Endothelial cell (in vitro differentiated cells): ENCODE data around the gene CALHM1. TPM values are rescaled to one million over a fixed set of nuclear protein-coding genes. Genes with fewer than 3 reads are reported as not detected.

Experiments used
- DNase-seq: peaks from one replicate; pipeline ENCODE4 v3.0.0; 2021; ENCODE audit warnings: low spot score
- H3K27ac Mint-ChIP-seq: one replicate; pipeline ENCODE4 v1.8.0; 2021; ENCODE audit warnings: mixed read lengths, inconsistent platforms; ENCODE audit not compliant: unreplicated experiment
- H3K27me3 Mint-ChIP-seq: one replicate; pipeline ENCODE4 v1.8.0; 2021; ENCODE audit warnings: mild to moderate bottlenecking, moderate library complexity, mixed read lengths, inconsistent platforms; ENCODE audit not compliant: unreplicated experiment
- H3K36me3 Mint-ChIP-seq: one replicate; pipeline ENCODE4 v1.8.0; 2021; ENCODE audit warnings: mild to moderate bottlenecking, low read depth, mixed read lengths, inconsistent platforms; ENCODE audit not compliant: unreplicated experiment
- H3K4me1 Mint-ChIP-seq: one replicate; pipeline ENCODE4 v1.8.0; 2021; ENCODE audit warnings: mild to moderate bottlenecking, mixed read lengths, inconsistent platforms; ENCODE audit not compliant: unreplicated experiment
- H3K4me3 Mint-ChIP-seq: one replicate; pipeline ENCODE4 v1.8.0; 2021; ENCODE audit warnings: mild to moderate bottlenecking, mixed read lengths, inconsistent platforms; ENCODE audit not compliant: unreplicated experiment
- H3K9me3 Mint-ChIP-seq: one replicate; pipeline ENCODE4 v1.8.0; 2021; ENCODE audit warnings: mixed read lengths, inconsistent platforms; ENCODE audit not compliant: unreplicated experiment
- total RNA-seq: library from RNA; stranded (reverse); fragmentation: NEBNext Ultra II Directional; extraction: Animal tissue kit (Norgen Biotek cat#: 25700); gene quantifications from one replicate; pipeline ENCODE4 v1.2.1, GENCODE V29; 2021; ENCODE audit not compliant: unreplicated experiment
- TF ChIP-seq, protein P1 (sequence below): fragments of 200-600 bp; sonication (generic); IDR thresholded peaks from one replicate; pipeline ENCODE4 v1.5.0; 2021; ENCODE audit warnings: antibody characterized with exemption; ENCODE audit not compliant: unreplicated experiment

CALHM1 gene
- total RNA-seq, 1 donor from 2014 or later = not detected

DNA sequence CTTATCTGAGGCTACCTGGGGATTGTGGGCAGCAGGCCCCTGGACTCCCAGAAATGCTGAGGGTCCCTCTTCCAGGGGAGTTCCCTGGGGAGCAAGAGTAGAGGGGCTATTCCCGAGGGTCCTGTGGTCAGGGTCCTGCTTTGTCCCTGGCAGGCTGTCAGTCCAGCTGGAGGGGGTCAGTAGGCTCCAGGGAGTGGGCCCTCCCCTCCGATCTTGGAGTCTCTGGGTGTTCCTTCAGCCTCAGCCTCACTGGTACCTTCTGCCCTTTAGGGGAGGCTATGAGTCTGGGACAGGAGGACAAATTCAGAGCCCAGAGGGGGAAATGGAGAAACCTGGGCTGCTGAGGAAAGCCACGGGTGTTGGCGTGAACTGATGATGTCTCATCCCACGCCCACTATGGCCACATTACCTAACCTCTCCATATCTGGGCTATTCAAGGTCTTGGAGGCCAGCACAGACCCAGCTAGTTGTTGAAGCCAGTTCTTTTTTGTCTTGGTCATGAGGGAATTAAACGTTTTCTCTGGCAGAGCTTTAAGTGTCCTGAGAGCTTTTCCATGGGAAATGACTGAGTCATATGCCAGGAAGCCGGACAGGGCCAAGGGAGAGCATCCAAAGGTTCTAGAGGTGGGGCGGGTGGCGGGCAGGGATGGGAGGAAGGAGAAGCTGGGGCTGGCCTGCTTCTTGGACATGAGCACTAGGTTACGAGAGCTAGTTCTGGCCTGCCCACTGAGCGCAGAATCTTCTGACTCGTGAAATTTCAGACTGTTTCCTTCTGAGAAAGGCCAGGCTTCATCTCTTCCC is 12.7 kb downstream of the CALHM1 start:
- peaks cover 13% of the 10 kb centered on the region for H3K4me1 Mint-ChIP-seq
- peaks cover 14% of the 10 kb centered on the region for H3K27me3 Mint-ChIP-seq
- TF ChIP-seq, protein P1, sequence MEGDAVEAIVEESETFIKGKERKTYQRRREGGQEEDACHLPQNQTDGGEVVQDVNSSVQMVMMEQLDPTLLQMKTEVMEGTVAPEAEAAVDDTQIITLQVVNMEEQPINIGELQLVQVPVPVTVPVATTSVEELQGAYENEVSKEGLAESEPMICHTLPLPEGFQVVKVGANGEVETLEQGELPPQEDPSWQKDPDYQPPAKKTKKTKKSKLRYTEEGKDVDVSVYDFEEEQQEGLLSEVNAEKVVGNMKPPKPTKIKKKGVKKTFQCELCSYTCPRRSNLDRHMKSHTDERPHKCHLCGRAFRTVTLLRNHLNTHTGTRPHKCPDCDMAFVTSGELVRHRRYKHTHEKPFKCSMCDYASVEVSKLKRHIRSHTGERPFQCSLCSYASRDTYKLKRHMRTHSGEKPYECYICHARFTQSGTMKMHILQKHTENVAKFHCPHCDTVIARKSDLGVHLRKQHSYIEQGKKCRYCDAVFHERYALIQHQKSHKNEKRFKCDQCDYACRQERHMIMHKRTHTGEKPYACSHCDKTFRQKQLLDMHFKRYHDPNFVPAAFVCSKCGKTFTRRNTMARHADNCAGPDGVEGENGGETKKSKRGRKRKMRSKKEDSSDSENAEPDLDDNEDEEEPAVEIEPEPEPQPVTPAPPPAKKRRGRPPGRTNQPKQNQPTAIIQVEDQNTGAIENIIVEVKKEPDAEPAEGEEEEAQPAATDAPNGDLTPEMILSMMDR = no peak
- no peak for DNase-seq
- no peaks in the 10 kb centered on the region for H3K9me3 Mint-ChIP-seq
- H3K27ac Mint-ChIP-seq = no peak overlapping the region
- H3K4me3 Mint-ChIP-seq = peak overlapping the region; percentile 42
- H3K36me3 Mint-ChIP-seq = peaks cover 55% of the 10 kb centered on the region

DNA sequence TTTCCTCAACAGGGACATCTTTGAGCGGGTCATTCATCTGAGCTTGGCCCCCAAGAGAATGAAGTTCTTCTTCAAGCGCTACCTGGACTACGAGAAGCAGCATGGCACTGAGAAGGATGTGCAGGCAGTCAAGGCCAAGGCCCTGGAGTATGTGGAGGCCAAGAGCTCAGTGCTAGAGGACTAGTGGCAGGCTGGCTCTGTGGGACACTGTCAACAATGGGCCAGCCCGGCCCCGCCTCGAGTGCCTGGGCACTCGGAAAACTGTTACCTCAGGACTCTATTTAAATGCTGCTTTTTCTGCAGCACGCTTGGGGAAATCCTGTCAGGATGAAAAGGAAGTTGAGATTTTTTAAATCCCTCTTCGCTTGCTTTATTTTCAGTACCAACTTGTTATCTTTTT is 13.3 kb downstream of the CALHM1 start:
- no peak overlapping the region for H3K27ac Mint-ChIP-seq
- TF ChIP-seq, protein P1 = no peak
- peaks cover 56% of the 10 kb centered on the region for H3K36me3 Mint-ChIP-seq
- no peaks in the 10 kb centered on the region for H3K9me3 Mint-ChIP-seq
- DNase-seq = no peak
- no peak overlapping the region for H3K4me3 Mint-ChIP-seq
- H3K27me3 Mint-ChIP-seq = peaks cover 14% of the 10 kb centered on the region
- H3K4me1 Mint-ChIP-seq = peaks cover 8% of the 10 kb centered on the region

DNA sequence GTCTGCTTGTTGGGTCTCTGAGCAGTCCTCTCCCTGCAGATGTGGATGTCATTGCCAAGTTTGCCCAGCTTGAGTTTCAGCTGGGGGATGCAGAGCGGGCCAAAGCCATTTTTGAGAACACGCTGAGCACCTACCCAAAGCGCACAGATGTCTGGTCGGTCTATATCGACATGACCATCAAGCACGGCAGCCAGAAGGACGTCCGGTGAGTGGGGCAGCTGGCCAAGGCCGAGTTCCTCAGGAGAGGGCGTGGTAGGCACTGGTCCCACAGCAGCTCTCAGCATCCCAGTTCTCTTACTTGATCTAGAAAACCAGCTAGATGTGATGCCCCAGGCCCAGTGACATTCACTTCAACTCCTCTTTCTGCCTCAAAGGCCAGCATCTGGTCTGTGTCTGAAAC is 14.2 kb downstream of the CALHM1 start:
- H3K36me3 Mint-ChIP-seq = peaks cover 64% of the 10 kb centered on the region
- H3K27me3 Mint-ChIP-seq = peaks cover 11% of the 10 kb centered on the region
- DNase-seq = no peak
- peaks cover 3% of the 10 kb centered on the region for H3K4me1 Mint-ChIP-seq
- H3K9me3 Mint-ChIP-seq = no peaks in the 10 kb centered on the region
- H3K27ac Mint-ChIP-seq = no peak overlapping the region
- H3K4me3 Mint-ChIP-seq = no peak overlapping the region
- TF ChIP-seq, protein P1 = no peak

DNA sequence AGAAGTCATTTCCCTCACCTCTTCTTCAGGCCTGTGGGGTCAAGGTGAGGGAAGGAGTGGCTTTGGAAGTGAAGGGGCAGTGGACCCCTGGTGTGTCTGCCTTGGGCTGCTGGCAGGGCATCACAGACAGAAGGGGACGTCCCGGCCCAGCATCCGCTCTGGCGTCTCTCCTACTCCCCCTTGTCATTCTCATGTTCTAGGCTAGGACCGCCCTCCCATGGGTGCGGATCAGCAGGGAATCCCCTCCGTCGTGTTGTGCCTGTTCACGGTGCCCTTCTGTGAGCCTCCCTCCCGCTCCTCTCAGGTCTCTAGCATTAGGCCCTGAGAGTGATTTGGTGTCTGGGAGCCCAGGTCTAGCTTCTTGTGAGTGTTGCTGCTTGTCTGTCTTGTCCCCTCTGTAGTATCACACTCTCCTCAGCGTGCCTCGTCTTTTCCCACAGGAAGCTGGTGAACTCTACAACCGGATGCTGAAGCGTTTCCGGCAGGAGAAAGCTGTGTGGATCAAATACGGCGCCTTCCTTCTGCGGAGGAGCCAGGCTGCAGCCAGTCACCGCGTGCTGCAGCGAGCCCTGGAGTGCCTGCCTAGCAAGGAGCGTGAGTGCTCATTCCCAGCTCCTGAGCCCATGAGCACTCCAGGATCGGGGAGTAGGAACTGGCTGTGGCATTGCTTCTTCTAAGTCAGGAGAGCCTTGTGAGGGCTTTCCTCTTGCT is 15.1 kb downstream of the CALHM1 start:
- no peak overlapping the region for H3K4me3 Mint-ChIP-seq
- H3K36me3 Mint-ChIP-seq = peaks cover 63% of the 10 kb centered on the region
- no peaks in the 10 kb centered on the region for H3K9me3 Mint-ChIP-seq
- H3K27ac Mint-ChIP-seq = peak overlapping the region; percentile 70
- TF ChIP-seq, protein P1 = no peak
- no peak for DNase-seq
- peaks cover 6% of the 10 kb centered on the region for H3K27me3 Mint-ChIP-seq
- H3K4me1 Mint-ChIP-seq = peaks cover under 1% of the 10 kb centered on the region

DNA sequence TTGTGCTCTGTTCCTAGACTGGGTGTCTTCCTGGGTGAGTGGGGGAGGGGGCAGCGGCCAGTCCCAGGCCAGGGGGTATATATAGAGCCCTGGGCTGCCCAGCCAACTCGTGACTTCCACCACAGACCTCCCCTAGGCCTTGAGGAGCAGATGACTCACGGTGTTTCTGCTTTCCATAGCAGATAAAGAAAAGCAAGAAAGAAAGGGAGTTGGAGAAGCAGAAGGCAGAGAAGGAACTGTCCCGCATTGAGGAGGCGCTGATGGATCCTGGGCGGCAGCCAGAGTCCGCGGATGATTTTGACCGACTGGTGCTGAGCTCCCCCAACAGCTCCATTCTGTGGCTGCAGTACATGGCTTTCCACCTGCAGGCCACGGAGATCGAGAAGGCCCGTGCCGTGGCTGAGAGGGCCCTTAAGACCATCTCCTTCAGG is 16.7 kb downstream of the CALHM1 start:
- Mint-ChIP-seq H3K36me3 (peaks cover 60% of the 10 kb centered on the region), H3K4me1 (no peaks in the 10 kb centered on the region), H3K4me3 (peak overlapping the region; percentile 25), H3K27me3 (peaks cover 2% of the 10 kb centered on the region), H3K27ac (no peak overlapping the region), H3K9me3 (no peaks in the 10 kb centered on the region)
- TF ChIP-seq, protein P1 = no peak
- no peak for DNase-seq
